ENCODE data around the gene RPS26. TPM values are rescaled to one million over a fixed set of nuclear protein-coding genes. Genes with fewer than 3 reads are reported as not detected.

Gene RPS26
- total and polyA plus RNA-seq, 9 of the 15 experiments (the other 6 are each of a cell fraction or from before 2014, with no cell fraction given), result 70.2 to 1,589 (median 852) TPM

DNA sequence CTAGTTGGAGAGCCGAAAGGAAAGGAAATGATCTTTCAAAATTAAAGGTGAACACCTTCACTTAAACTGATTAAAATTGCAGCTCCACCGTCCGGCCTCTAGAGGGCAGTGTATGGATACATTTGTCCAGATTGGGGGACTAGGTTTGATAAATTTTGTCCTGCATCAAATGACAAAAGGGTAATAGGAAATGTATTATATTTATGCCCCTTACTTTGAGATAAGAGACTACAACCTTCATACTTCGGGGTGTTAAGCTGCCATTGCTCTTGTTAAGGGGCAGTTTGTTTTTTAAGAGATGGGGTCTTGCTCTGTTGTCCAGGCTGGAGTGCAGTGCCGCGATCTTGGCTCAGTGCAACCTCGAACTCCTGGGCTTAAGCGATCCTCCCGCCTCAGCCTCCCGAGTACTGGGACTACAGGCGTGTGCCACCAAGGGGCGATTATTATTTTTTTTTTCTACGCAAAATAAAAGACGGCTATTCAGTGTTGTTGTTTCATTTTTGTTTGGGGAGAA, 45.5 kb upstream of the RPS26 start (continued):
- TF ChIP-seq, protein P1, sequence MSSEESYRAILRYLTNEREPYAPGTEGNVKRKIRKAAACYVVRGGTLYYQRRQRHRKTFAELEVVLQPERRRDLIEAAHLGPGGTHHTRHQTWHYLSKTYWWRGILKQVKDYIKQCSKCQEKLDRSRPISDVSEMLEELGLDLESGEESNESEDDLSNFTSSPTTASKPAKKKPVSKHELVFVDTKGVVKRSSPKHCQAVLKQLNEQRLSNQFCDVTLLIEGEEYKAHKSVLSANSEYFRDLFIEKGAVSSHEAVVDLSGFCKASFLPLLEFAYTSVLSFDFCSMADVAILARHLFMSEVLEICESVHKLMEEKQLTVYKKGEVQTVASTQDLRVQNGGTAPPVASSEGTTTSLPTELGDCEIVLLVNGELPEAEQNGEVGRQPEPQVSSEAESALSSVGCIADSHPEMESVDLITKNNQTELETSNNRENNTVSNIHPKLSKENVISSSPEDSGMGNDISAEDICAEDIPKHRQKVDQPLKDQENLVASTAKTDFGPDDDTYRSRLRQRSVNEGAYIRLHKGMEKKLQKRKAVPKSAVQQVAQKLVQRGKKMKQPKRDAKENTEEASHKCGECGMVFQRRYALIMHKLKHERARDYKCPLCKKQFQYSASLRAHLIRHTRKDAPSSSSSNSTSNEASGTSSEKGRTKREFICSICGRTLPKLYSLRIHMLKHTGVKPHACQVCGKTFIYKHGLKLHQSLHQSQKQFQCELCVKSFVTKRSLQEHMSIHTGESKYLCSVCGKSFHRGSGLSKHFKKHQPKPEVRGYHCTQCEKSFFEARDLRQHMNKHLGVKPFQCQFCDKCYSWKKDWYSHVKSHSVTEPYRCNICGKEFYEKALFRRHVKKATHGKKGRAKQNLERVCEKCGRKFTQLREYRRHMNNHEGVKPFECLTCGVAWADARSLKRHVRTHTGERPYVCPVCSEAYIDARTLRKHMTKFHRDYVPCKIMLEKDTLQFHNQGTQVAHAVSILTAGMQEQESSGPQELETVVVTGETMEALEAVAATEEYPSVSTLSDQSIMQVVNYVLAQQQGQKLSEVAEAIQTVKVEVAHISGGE (CRISPR knock-in tag; IDR thresholded peaks at IDR 0.05), result 0 out of 6 replicates have a peak, but pooled peaks of 1 of the 3 experiments have one; percentile 7
- TF ChIP-seq CC2D1A (IDR thresholded peaks at IDR 0.05) (peak; percentile 72), ZNF785 (CRISPR knock-in tag; IDR thresholded peaks at IDR 0.05) (no peak), KHSRP (IDR thresholded peaks at IDR 0.05) (no peak), ZNF184 (CRISPR knock-in tag; IDR thresholded peaks at IDR 0.05) (no peak), KAT7 (CRISPR knock-in tag; IDR thresholded peaks at IDR 0.05; ENCODE audit: borderline replicate concordance) (0 out of 2 replicates have a peak, but pooled peaks have one; percentile 56), BRCA1 (IDR thresholded peaks at IDR 0.05) (no peak), BRCA1 (CRISPR knock-in tag; IDR thresholded peaks at IDR 0.05) (no peak), SMARCC2 (IDR thresholded peaks at IDR 0.05; ENCODE audit: low read depth) (peak; percentile 67; the same call in 1 of the 2 replicates), NFATC3 (IDR thresholded peaks at IDR 0.05) (peak; percentile 73; the same call in 1 of the 2 replicates), KLF13 (tag; IDR thresholded peaks at IDR 0.05; ENCODE audit: borderline replicate concordance, low read depth) (no peak), RAD51 (IDR thresholded peaks at IDR 0.05; ENCODE audit: borderline replicate concordance, low read depth) (0 out of 2 replicates have a peak, but pooled peaks have one; percentile 19), NCOA2 (IDR thresholded peaks at IDR 0.05; ENCODE audit: partially characterized antibody in 2 of 2) (no peak), IFI16 (CRISPR knock-in tag; IDR thresholded peaks at IDR 0.05) (no peak), BRD9 (IDR thresholded peaks at IDR 0.05; ENCODE audit: low read depth, partially characterized antibody) (peak; percentile 60), RBM39 (optimal IDR thresholded peaks at IDR 0.05; ENCODE audit: low read depth, low read length) (no peak), DPF2 (IDR thresholded peaks at IDR 0.05) (peak; percentile 69), ZNF224 (CRISPR knock-in tag; IDR thresholded peaks at IDR 0.05) (no peak), ZEB2 (IDR thresholded peaks at IDR 0.05) (0 out of 2 replicates have a peak, but pooled peaks have one; percentile 20), ZNF3 (CRISPR knock-in tag; IDR thresholded peaks at IDR 0.05) (peak; percentile 12; the same call in 1 of the 2 replicates), RAD21 (CRISPR knock-in tag; conservative IDR thresholded peaks at IDR 0.05 in 1 of 2, IDR thresholded peaks at IDR 0.05 in 1 of 2) (peak; percentile 87 to 91), MTA3 (IDR thresholded peaks at IDR 0.05; ENCODE audit: borderline replicate concordance) (peak; percentile 44)
- TF ChIP-seq, protein P2, sequence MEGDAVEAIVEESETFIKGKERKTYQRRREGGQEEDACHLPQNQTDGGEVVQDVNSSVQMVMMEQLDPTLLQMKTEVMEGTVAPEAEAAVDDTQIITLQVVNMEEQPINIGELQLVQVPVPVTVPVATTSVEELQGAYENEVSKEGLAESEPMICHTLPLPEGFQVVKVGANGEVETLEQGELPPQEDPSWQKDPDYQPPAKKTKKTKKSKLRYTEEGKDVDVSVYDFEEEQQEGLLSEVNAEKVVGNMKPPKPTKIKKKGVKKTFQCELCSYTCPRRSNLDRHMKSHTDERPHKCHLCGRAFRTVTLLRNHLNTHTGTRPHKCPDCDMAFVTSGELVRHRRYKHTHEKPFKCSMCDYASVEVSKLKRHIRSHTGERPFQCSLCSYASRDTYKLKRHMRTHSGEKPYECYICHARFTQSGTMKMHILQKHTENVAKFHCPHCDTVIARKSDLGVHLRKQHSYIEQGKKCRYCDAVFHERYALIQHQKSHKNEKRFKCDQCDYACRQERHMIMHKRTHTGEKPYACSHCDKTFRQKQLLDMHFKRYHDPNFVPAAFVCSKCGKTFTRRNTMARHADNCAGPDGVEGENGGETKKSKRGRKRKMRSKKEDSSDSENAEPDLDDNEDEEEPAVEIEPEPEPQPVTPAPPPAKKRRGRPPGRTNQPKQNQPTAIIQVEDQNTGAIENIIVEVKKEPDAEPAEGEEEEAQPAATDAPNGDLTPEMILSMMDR (IDR thresholded peaks at IDR 0.05 in 2 of 3, conservative IDR thresholded peaks at IDR 0.05 in 1 of 3; ENCODE audit: insufficient read depth in 2 of 3, low read depth in 1 of 3, low read length in 3 of 3), result peak; percentile 80 to 94 (median 87)
- TF ChIP-seq, protein P3, sequence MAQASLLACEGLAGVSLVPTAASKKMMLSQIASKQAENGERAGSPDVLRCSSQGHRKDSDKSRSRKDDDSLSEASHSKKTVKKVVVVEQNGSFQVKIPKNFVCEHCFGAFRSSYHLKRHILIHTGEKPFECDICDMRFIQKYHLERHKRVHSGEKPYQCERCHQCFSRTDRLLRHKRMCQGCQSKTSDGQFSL (CRISPR knock-in tag; IDR thresholded peaks at IDR 0.05), result no peak
- TF ChIP-seq, protein P3 (tag; IDR thresholded peaks at IDR 0.05), result no peak
